ENCODE results near the gene CACNA1G. TPM values are rescaled to one million over a fixed set of nuclear protein-coding genes. Genes with fewer than 3 reads are reported as not detected.

The CACNA1G gene
- total and polyA plus RNA-seq, 9 of the 15 experiments (the other 6 are each of a cell fraction or from before 2014, with no cell fraction given), result 0.01 TPM; not detected in 8

- H3K9ac ChIP-seq (ENCODE audit: insufficient read depth in 1 of 2, low read depth in 2 of 2, low read length in 2 of 2), result no peak overlapping the region
- intact Hi-C loops (cut with micrococcal nuclease) (no loop called here), in situ Hi-C loops (cut with MboI) (no loop called here)
- no peaks in the 10 kb centered on the region for H3K79me2 ChIP-seq (ENCODE audit: control insufficient read depth, insufficient read depth, low read length)
- peaks cover 20 to 24% of the 10 kb centered on the region in 2 experiments for H3K4me1 ChIP-seq (replicated peaks in 1 of 2; ENCODE audit: control insufficient read depth in 2 of 2, insufficient read depth in 2 of 2, low read length in 2 of 2)
- H3K4me3 ChIP-seq, result no peak overlapping the region
- DNase-seq (ENCODE audit: extremely low read depth in 1 of 4, low spot score in 3 of 4), result no peak
- BruUV-seq (replicated peaks), result no TSS peak
- no peaks in the 10 kb centered on the region for H3K9me1 ChIP-seq (ENCODE audit: control insufficient read depth, insufficient read depth, low read length)
- 31% methylated on average over 2 of the region's 2 CpGs for WGBS (ENCODE audit: insufficient coverage, low coverage, missing lambda C conversion rate)
- no peak for FAIRE-seq
- H3K4me2 ChIP-seq (ENCODE audit: insufficient read depth, low read length), result no peak overlapping the region
- H3K27me3 ChIP-seq (ENCODE audit: control insufficient read depth in 2 of 2, insufficient read depth in 2 of 2, low read length in 2 of 2), result peaks cover 9 to 30% of the 10 kb centered on the region in 2 experiments; a peak in 4 of 5 replicates
- ATAC-seq, result no peak
- TF ChIP-seq BRD4 (IDR thresholded peaks at IDR 0.05), result no peak
- peak; percentile 12; the same call in 1 of the 2 replicates for TF ChIP-seq ATF3 (IDR thresholded peaks at IDR 0.05)
- TF ChIP-seq ATF3 (CRISPR knock-in tag; conservative IDR thresholded peaks at IDR 0.05), result no peak
- no peak for TF ChIP-seq SIRT6 (IDR thresholded peaks at IDR 0.05; ENCODE audit: low read depth, low read length)
- TF ChIP-seq JUNB (CRISPR knock-in tag; conservative IDR thresholded peaks at IDR 0.05), result no peak
- TF ChIP-seq ZNF717 (CRISPR knock-in tag; IDR thresholded peaks at IDR 0.05), result no peak
- peak; percentile 63 for TF ChIP-seq RBM25 (IDR thresholded peaks at IDR 0.05; ENCODE audit: low read depth, low read length, severe bottlenecking)
- no peak for TF ChIP-seq MEF2A (IDR thresholded peaks at IDR 0.05; ENCODE audit: control insufficient read depth, low read depth, low read length)
- TF ChIP-seq ZFP36 (IDR thresholded peaks at IDR 0.05; ENCODE audit: low read depth, low read length, partially characterized antibody), result peak; percentile 62
- TF ChIP-seq, protein P1, sequence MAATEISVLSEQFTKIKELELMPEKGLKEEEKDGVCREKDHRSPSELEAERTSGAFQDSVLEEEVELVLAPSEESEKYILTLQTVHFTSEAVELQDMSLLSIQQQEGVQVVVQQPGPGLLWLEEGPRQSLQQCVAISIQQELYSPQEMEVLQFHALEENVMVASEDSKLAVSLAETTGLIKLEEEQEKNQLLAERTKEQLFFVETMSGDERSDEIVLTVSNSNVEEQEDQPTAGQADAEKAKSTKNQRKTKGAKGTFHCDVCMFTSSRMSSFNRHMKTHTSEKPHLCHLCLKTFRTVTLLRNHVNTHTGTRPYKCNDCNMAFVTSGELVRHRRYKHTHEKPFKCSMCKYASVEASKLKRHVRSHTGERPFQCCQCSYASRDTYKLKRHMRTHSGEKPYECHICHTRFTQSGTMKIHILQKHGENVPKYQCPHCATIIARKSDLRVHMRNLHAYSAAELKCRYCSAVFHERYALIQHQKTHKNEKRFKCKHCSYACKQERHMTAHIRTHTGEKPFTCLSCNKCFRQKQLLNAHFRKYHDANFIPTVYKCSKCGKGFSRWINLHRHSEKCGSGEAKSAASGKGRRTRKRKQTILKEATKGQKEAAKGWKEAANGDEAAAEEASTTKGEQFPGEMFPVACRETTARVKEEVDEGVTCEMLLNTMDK (IDR thresholded peaks at IDR 0.05; ENCODE audit: borderline replicate concordance, insufficient read depth, low read depth, low read length, poor library complexity, severe bottlenecking), result no peak
- no peak for TF ChIP-seq GATAD2A (IDR thresholded peaks at IDR 0.05)
- POLR2A ChIA-PET, result interaction anchor here (0.9 to 1.9 kb wide), 5 partner anchors 11 to 23 kb away, joined by 3 to 5 read pairs (median 4); no protein-coding TSS in a partner anchor
- H3K27ac ChIP-seq (ENCODE audit: extremely low read depth, low read depth, low read length), result no peak overlapping the region
- CTCF ChIA-PET (ENCODE audit: low intra/inter-chr PET ratio), result no interaction called here
- no peaks in the 10 kb centered on the region for H3K36me3 ChIP-seq (ENCODE audit: control insufficient read depth, insufficient read depth, low read length)
- H3K9me3 ChIP-seq (replicated peaks; ENCODE audit: control insufficient read depth, insufficient read depth, low read depth, low read length), result no peaks in the 10 kb centered on the region
- H2AFZ ChIP-seq (ENCODE audit: low read depth, low read length), result no peak overlapping the region
- H4K20me1 ChIP-seq (replicated peaks; ENCODE audit: control insufficient read depth, insufficient read depth, low read length), result no peaks in the 10 kb centered on the region
Observed at GRCh38 chr17:50638606-50638965, 78.1 kb downstream of the CACNA1G start.
